IPS-20b (cell line): ENCODE data around the gene ADARB2.

Experiments
- H3K27ac ChIP-seq: one replicate; pipeline ENCODE4 v1.5.1; 2013; ENCODE audit warnings: low read length
- H3K27me3 ChIP-seq: 2 replicates; pipeline ENCODE4 v1.6.1; 2013; ENCODE audit warnings: mild to moderate bottlenecking, low read length, inconsistent platforms; ENCODE audit not compliant: insufficient read depth
- H3K36me3 ChIP-seq: 2 replicates; pipeline ENCODE4 v1.6.1; 2013; ENCODE audit warnings: low read depth, mild to moderate bottlenecking, inconsistent platforms, low read length, moderate library complexity; ENCODE audit not compliant: insufficient read depth
- H3K4me1 ChIP-seq: 2 replicates; pipeline ENCODE4 v1.6.1; 2013; ENCODE audit warnings: mild to moderate bottlenecking, control low read depth, inconsistent platforms, low read length, moderate library complexity; ENCODE audit not compliant: insufficient read depth
- H3K4me3 ChIP-seq: 2 replicates; pipeline ENCODE4 v1.5.1; 2013; ENCODE audit warnings: mild to moderate bottlenecking, low read length, inconsistent platforms
- H3K9ac ChIP-seq: 2 replicates; pipeline ENCODE4 v1.6.1; 2013; ENCODE audit warnings: low read depth, mild to moderate bottlenecking, inconsistent platforms, low read length, moderate library complexity
- H3K9me3 ChIP-seq: 2 replicates; pipeline ENCODE4 v1.6.1; 2013; ENCODE audit warnings: mild to moderate bottlenecking, low read depth, low read length, inconsistent platforms; ENCODE audit not compliant: insufficient read depth

The ADARB2 gene

DNA sequence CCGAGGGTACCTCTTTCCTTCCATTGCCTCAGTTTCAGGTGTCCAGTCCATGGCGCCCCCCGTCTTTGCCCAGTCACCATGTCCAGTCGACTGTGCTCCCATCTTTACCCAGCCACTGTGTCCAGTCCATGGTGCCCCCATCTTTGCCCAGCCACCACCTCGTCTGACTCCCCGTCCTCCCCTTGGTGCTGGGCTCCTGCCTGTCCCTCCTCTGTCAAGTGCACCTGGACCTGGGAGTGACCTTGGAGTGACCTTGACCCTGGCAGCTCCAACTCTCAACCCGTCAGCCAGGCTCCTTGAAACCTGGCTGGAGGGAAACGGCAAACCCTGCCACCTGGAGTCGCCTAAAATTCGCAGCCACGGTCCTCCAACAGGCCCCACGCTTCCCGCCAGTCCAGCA is 180.2 kb downstream of the ADARB2 start:
- no peak overlapping the region for H3K4me3 ChIP-seq
- no peak overlapping the region for H3K9ac ChIP-seq
- H3K27me3 ChIP-seq, result no peaks in the 10 kb centered on the region
- no peaks in the 10 kb centered on the region for H3K4me1 ChIP-seq
- no peaks in the 10 kb centered on the region for H3K9me3 ChIP-seq
- no peak overlapping the region for H3K27ac ChIP-seq
- H3K36me3 ChIP-seq, result no peaks in the 10 kb centered on the region

DNA sequence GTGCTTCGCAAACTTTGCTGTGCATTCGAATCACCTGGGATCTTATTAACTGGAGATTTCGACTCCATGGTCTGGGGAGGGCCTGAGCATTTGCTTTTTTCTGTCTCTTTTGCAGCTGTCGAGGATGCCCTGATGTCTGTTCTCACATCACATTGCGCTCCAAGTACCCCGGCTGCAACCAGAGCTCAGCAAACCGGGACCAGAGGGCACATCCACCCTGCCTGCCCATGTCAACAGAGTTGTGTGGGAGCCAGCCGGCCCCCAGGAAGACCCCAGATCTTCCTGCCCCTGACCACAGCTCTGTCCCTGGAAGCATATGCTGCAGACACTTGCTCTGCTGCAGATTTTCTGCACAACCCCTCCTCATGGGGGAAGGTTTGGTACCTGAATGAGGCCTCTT is 180.8 kb downstream of the ADARB2 start:
- Histone ChIP-seq H3K36me3 (no peaks in the 10 kb centered on the region), H3K27me3 (no peaks in the 10 kb centered on the region), H3K9ac (no peak overlapping the region), H3K27ac (no peak overlapping the region), H3K4me3 (no peak overlapping the region), H3K4me1 (no peaks in the 10 kb centered on the region), H3K9me3 (no peaks in the 10 kb centered on the region)

DNA sequence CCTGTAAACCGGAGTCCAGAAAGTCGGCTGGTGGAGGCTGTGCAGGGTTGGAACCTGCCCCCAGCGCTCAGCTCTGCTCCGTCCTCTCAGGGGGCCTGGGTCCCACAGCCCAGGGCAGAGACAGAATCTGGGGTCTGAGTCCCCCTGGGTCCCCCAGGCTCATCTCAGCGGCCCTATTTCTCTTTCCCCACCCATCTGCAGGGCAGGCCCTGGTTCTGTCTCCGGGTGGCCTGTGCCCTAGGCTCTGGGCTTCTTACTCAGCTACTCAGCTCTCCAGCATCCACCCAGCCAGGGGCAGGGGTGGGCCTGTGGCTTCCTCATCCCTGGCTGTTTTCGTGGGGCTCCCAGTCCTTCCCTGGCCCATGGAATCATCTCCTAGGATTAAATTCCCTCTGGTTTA is 183.4 kb downstream of the ADARB2 start:
- H3K27me3 ChIP-seq, result no peaks in the 10 kb centered on the region
- H3K36me3 ChIP-seq, result no peaks in the 10 kb centered on the region
- no peak overlapping the region for H3K27ac ChIP-seq
- no peaks in the 10 kb centered on the region for H3K9me3 ChIP-seq
- no peak overlapping the region for H3K4me3 ChIP-seq
- no peak overlapping the region for H3K9ac ChIP-seq
- no peaks in the 10 kb centered on the region for H3K4me1 ChIP-seq

DNA sequence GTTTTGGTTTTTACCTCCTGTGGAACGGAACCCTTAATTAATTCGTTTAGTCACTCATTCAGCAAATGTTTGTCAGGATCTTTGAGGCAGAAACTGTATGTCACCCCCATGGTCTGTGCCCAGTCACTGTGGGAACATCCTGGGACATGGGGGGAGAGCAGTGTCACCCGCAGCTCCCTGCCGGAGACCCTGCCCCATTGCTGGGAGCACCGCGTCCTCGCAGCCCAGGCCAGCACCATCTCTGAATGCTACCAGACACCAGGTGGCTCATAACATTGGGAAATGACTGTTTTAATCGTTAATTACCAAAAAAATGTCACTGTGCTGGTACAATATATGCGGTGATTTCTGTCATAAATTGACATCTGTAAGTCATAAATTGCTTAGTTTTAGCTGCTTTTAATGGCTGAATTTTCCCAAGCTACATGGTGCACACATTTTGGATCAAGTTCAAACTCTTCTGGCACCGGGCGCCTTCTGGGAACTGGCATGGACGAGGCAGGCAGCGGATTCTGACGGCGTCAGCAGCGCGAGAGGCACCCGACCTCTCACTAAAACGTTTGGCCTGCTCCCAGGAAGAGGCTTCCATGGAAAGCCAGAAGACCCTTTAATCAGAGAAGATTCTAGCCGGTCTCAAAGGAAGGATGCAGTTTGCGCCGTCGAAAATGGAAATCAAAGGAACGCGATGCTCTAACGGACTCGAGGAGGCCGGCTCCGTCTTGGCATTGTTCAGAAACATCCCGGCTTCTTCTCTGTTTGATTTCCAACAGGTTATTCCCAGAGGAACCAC is 184.2 kb downstream of the ADARB2 start:
- Histone ChIP-seq H3K9me3 (peaks cover 4% of the 10 kb centered on the region), H3K27ac (no peak overlapping the region), H3K4me3 (no peak overlapping the region), H3K9ac (no peak overlapping the region), H3K36me3 (no peaks in the 10 kb centered on the region), H3K4me1 (no peaks in the 10 kb centered on the region), H3K27me3 (no peaks in the 10 kb centered on the region)

DNA sequence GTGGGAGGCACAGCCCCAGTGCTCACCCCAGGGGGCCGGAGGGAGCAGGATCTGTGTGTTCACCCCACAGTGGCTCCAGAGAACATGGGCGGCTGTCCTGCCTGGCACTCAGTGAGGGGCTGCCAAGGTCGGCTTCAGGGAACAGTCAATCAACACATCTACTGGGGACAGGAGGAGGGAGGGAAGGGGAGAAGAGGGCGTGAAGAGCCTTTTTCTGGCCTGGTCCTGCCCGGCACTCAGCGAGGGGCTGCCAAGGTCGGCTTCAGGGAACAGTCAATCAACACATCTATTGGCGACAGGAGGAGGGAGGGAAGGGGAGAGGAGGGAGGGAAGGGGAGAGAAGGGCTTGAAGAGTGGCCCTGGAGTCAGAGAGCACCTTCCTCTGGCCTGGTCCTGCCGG is 184.9 kb downstream of the ADARB2 start:
- no peak overlapping the region for H3K9ac ChIP-seq
- H3K9me3 ChIP-seq, result peaks cover 7% of the 10 kb centered on the region
- no peaks in the 10 kb centered on the region for H3K27me3 ChIP-seq
- no peak overlapping the region for H3K27ac ChIP-seq
- H3K4me1 ChIP-seq, result no peaks in the 10 kb centered on the region
- no peak overlapping the region for H3K4me3 ChIP-seq
- no peaks in the 10 kb centered on the region for H3K36me3 ChIP-seq

DNA sequence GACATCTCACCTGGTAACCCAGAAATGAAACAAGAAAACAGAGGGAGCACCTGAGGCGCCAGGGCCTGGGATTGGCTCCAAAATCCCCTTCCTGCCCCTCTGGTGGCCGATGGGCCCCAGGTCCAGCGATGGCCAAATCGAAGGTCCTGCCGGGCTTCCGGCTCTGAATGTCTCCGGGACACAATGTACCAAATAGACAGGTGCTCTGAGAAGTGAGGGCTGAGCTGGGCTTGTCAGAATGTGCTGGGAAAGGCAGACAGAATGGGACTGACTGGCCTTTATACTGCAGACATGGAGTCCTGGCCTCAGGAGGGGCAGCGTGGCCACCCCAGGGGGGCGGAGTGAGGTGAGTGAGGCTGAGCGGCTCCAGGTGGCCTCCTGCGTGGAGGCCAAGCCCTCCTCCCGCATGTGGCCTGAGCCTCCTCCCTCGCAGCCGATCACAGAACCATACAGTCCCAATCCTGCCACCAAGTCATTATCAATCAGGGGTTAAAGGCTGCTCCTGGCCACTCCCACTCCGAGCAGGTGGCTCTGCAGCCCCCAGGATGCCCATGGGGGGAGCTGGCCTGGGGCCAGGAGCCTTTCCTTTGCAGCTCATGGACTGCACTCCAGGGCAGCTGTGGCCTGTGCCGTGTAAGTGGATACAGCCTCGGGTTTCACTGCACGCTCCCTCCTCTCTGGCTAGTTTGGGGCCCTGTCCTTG is 185.5 kb downstream of the ADARB2 start:
- H3K4me1 ChIP-seq, result no peaks in the 10 kb centered on the region
- no peak overlapping the region for H3K9ac ChIP-seq
- no peak overlapping the region for H3K4me3 ChIP-seq
- peaks cover 7% of the 10 kb centered on the region for H3K9me3 ChIP-seq
- H3K27ac ChIP-seq, result no peak overlapping the region
- H3K27me3 ChIP-seq, result no peaks in the 10 kb centered on the region
- no peaks in the 10 kb centered on the region for H3K36me3 ChIP-seq

DNA sequence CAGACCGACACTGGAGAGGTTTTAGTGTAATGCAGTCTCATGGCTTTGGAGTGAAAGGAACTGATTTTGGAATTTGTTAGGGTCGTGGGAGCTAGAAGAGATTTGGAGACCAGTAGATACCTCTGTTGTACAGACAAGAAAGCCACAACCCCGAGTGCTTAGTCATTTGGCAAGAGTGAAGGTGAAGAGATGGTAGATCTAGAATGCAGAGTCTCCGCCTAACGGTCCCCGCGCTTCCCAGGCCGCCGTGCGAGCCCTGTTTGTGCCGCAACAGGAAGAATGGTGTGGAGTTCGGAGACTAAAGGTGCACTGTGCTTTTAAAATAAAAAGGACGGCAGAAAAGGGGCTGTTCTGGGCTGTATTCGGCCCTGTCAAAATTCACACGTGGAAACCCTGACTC is 186.7 kb downstream of the ADARB2 start:
- no peak overlapping the region for H3K27ac ChIP-seq
- no peaks in the 10 kb centered on the region for H3K27me3 ChIP-seq
- H3K9ac ChIP-seq, result no peak overlapping the region
- peaks cover 7% of the 10 kb centered on the region for H3K9me3 ChIP-seq
- H3K4me3 ChIP-seq, result no peak overlapping the region
- H3K4me1 ChIP-seq, result no peaks in the 10 kb centered on the region
- H3K36me3 ChIP-seq, result no peaks in the 10 kb centered on the region

DNA sequence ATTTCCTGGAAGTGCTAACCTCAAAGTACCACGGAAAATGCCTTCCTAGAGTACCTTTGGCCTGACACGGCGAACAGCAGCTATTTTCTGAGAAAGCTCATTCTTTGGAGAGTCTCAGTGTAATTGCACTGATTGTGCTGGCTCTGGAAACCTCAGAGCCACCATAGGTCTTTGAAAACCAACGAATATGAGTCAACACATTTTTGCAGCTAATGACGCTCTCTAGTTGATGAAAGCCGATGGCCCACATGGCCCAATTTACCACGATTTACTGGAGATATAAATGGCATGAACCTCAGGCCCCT is 187.1 kb downstream of the ADARB2 start:
- H3K36me3 ChIP-seq, result no peaks in the 10 kb centered on the region
- no peak overlapping the region for H3K27ac ChIP-seq
- H3K4me1 ChIP-seq, result no peaks in the 10 kb centered on the region
- no peaks in the 10 kb centered on the region for H3K27me3 ChIP-seq
- no peak overlapping the region for H3K9ac ChIP-seq
- H3K9me3 ChIP-seq, result peaks cover 7% of the 10 kb centered on the region
- H3K4me3 ChIP-seq, result no peak overlapping the region

DNA sequence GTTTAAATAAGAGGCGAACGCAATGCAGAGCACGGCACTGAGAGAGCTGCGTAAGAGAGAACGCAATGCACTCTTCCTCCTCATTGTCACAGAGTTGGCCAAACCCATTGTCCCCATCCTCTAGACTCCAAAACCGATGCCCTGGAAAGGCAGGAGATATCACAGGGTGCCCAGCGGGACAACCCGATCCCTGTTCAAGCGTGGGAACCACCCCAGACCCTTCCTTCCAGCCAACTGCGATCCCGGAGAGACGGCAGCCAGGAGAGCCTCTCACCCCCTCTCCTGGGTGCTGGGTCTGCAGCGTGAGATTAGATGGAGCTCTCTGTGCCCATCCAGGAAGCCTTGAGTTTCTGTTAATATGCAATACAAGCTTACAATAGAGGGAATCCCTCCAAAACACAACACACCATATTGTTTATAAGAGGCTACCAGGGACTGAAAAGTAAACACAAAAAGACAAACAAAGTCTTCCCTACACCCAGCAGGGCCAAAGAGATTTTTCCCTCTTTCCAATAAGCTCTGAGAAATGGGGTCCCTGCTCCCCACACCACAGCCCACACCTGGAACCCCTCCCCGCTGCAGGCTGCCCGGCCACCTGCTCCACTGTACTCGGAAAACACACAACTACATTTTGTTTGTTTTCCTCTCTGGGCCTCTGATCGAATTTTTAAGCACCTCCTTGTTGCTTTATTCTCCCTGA is 187.6 kb downstream of the ADARB2 start:
- Histone ChIP-seq H3K4me3 (no peak overlapping the region), H3K9me3 (peaks cover 7% of the 10 kb centered on the region), H3K27ac (no peak overlapping the region), H3K36me3 (no peaks in the 10 kb centered on the region), H3K27me3 (no peaks in the 10 kb centered on the region), H3K9ac (no peak overlapping the region), H3K4me1 (no peaks in the 10 kb centered on the region)

DNA sequence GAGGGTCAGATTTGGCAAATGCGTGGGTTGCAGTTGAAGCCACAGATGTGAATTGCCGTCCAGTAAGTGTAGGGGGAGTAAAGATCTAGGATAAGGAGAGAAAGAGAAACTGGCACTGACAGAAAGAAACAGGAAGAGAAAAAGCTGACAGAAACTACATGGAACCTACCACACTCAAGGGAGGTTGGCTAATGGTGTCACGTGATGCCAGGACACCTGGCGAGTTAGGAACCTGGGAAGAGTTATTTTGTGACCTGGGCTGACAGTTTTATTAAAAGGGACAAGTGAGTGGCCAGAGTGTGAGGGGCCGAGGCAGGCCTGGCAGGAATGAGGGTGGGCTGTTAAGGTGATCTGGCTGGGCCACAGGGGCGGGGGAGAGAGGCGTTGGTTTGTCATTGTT is 188.7 kb downstream of the ADARB2 start:
- Histone ChIP-seq H3K27ac (no peak overlapping the region), H3K4me3 (no peak overlapping the region), H3K9ac (no peak overlapping the region), H3K27me3 (no peaks in the 10 kb centered on the region), H3K4me1 (no peaks in the 10 kb centered on the region), H3K9me3 (peaks cover 7% of the 10 kb centered on the region), H3K36me3 (no peaks in the 10 kb centered on the region)

DNA sequence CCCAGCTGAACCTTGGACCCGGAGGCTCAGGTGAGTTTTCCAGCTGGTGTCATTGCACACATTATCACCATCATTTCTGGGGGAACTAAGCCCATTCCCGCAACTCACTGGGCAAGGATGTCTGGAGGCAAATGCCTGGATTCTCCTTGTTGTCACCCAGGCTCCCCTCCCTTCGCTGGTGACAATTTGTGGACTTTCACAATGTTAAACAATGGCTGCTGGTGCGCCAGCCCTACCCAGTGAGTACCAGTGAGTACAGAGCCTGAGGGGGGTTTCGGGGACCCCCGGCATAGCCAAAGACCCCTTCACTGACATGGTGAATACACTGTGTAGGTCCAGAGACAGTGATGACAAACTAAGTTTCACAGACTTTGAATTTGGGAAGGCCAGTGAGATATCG is 189.2 kb downstream of the ADARB2 start:
- no peak overlapping the region for H3K4me3 ChIP-seq
- no peaks in the 10 kb centered on the region for H3K36me3 ChIP-seq
- H3K27me3 ChIP-seq, result no peaks in the 10 kb centered on the region
- H3K9ac ChIP-seq, result no peak overlapping the region
- H3K9me3 ChIP-seq, result peaks cover 7% of the 10 kb centered on the region
- H3K4me1 ChIP-seq, result no peaks in the 10 kb centered on the region
- H3K27ac ChIP-seq, result no peak overlapping the region
